ENCODE measurements around the gene TAB2.

DNA sequence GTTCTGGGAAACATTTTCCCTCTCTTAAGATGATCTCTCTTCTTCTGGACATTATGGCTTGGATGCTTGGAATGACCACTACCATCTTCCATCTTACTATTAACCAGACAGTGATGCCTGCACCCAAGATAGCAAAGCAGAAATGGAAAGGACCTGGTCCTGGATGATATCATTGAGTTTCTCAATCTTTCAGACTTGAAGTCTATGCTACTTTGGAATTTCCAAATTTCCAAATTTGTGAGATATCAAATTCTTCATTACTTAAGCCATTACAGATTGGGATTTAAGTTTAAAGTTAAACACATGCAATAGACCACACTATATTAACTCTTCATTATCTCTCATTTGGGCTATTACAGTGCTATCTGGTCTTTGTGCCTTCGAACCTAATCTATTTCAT, 3.7 kb upstream of the TAB2 start:
- TF ChIP-seq, protein P1, sequence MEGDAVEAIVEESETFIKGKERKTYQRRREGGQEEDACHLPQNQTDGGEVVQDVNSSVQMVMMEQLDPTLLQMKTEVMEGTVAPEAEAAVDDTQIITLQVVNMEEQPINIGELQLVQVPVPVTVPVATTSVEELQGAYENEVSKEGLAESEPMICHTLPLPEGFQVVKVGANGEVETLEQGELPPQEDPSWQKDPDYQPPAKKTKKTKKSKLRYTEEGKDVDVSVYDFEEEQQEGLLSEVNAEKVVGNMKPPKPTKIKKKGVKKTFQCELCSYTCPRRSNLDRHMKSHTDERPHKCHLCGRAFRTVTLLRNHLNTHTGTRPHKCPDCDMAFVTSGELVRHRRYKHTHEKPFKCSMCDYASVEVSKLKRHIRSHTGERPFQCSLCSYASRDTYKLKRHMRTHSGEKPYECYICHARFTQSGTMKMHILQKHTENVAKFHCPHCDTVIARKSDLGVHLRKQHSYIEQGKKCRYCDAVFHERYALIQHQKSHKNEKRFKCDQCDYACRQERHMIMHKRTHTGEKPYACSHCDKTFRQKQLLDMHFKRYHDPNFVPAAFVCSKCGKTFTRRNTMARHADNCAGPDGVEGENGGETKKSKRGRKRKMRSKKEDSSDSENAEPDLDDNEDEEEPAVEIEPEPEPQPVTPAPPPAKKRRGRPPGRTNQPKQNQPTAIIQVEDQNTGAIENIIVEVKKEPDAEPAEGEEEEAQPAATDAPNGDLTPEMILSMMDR (IDR thresholded peaks at IDR 0.05; ENCODE audit: low read depth, low read length, poor library complexity, severe bottlenecking) = no peak
- no peak for TF ChIP-seq EZH2phosphoT487 (IDR thresholded peaks at IDR 0.05; ENCODE audit: borderline replicate concordance, low read length)

Data from DOHH2 (cell line).